ENCODE data around the gene FAM117B. TPM values are rescaled to one million over a fixed set of nuclear protein-coding genes. Genes with fewer than 3 reads are reported as not detected.

The FAM117B gene
- total RNA-seq, 1 donor from 2014 or later: 13.1 TPM

DNA sequence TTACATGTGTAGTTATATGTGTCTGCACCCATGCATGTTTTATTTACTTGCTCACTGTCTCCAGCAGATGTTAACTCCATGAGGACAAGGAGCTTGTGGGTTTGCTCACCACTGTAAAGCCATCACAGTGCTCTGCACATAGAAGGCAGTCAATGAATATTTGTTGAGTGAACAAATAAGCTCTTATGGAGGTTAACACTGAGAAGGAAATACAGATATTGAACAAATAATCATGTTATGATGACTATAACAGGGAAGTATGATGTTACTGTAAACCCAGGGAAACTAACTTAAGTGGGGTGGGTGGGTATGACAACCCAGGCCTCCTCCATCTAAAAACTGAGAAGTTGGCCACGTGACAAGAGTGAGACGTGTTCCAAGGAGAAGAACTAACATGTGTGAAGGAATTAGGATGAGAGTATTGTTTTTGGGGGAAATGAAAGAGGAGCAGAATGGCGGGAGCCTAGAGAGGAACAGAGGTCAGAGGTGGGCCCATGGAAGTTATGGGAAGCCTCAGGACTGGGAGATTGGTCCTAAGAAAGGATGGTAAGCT, 6.0 kb upstream of the FAM117B start:
- no peaks in the 10 kb centered on the region for H3K4me1 ChIP-seq
- H3K27me3 ChIP-seq (ENCODE audit: low read depth): no peaks in the 10 kb centered on the region
- ATAC-seq: peak in 1 of 2 donors; percentile 38
- no peak overlapping the region for H3K27ac ChIP-seq
- no peaks in the 10 kb centered on the region for H3K9me3 ChIP-seq
- no peaks in the 10 kb centered on the region for H3K36me3 ChIP-seq
- no peak for DNase-seq
- no peak overlapping the region for H3K4me3 ChIP-seq
- TF ChIP-seq, protein P1, sequence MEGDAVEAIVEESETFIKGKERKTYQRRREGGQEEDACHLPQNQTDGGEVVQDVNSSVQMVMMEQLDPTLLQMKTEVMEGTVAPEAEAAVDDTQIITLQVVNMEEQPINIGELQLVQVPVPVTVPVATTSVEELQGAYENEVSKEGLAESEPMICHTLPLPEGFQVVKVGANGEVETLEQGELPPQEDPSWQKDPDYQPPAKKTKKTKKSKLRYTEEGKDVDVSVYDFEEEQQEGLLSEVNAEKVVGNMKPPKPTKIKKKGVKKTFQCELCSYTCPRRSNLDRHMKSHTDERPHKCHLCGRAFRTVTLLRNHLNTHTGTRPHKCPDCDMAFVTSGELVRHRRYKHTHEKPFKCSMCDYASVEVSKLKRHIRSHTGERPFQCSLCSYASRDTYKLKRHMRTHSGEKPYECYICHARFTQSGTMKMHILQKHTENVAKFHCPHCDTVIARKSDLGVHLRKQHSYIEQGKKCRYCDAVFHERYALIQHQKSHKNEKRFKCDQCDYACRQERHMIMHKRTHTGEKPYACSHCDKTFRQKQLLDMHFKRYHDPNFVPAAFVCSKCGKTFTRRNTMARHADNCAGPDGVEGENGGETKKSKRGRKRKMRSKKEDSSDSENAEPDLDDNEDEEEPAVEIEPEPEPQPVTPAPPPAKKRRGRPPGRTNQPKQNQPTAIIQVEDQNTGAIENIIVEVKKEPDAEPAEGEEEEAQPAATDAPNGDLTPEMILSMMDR (IDR thresholded peaks at IDR 0.05): no peak
- intact Hi-C loops (cut with DNase I): no loop called here

- ATAC-seq: no peak
- Histone ChIP-seq H3K4me1 (peaks cover 16% of the 10 kb centered on the region), H3K27ac (no peak overlapping the region), H3K9me3 (no peaks in the 10 kb centered on the region), H3K36me3 (no peaks in the 10 kb centered on the region), H3K27me3 (ENCODE audit: low read depth) (no peaks in the 10 kb centered on the region), H3K4me3 (no peak overlapping the region)
- TF ChIP-seq, protein P1 (IDR thresholded peaks at IDR 0.05): no peak
- no peak for DNase-seq
- intact Hi-C loops (cut with DNase I): no loop called here
Measured at GRCh38 chr2:202632682-202633290, 2.0 kb upstream of the FAM117B start.

GRCh38 chr2:202633470-202633869, 1.3 kb upstream of the FAM117B start:
- no peaks in the 10 kb centered on the region for H3K27me3 ChIP-seq (ENCODE audit: low read depth)
- no peak for ATAC-seq
- H3K27ac ChIP-seq: no peak overlapping the region
- H3K4me3 ChIP-seq: no peak overlapping the region
- H3K9me3 ChIP-seq: no peaks in the 10 kb centered on the region
- TF ChIP-seq, protein P1 (IDR thresholded peaks at IDR 0.05): no peak
- DNase-seq: no peak
- H3K36me3 ChIP-seq: no peaks in the 10 kb centered on the region
- H3K4me1 ChIP-seq: peaks cover 23% of the 10 kb centered on the region
- intact Hi-C loops (cut with DNase I): no loop called here

- H3K4me3 ChIP-seq: peak overlapping the region; percentile 96
- TF ChIP-seq, protein P1 (IDR thresholded peaks at IDR 0.05): no peak
- no peaks in the 10 kb centered on the region for H3K27me3 ChIP-seq (ENCODE audit: low read depth)
- intact Hi-C loops (cut with DNase I): no loop called here
- no peaks in the 10 kb centered on the region for H3K36me3 ChIP-seq
- DNase-seq (peak; percentile 87), ATAC-seq (peak; percentile 83 to 86)
- peaks cover 27% of the 10 kb centered on the region for H3K4me1 ChIP-seq
- H3K27ac ChIP-seq: peak overlapping the region; percentile 95
- H3K9me3 ChIP-seq: no peaks in the 10 kb centered on the region
Measured at GRCh38 chr2:202635428-202636212, 851 bp downstream of the FAM117B start.

DNA sequence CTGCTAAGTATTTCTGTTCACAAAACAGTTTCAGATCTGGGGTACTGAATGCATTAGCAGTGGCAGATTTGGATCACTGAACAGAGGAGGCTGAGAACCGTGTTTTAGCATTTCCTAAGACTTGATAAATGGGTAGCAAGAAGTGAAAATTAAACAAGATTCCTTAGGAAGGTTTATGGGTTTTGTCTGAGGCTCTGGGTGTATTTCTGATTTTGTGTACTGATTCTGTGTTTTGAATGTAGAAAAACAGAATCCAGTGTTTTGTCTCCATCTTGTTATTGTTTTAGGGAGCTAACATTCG, 1.4 kb downstream of the FAM117B start:
- intact Hi-C loops (cut with DNase I): no loop called here
- no peak for DNase-seq
- TF ChIP-seq, protein P1 (IDR thresholded peaks at IDR 0.05): no peak

More for the DNA sequence above, 1.4 kb downstream of the FAM117B start:
- H3K4me3 ChIP-seq: peak overlapping the region; percentile 96
- no peaks in the 10 kb centered on the region for H3K27me3 ChIP-seq (ENCODE audit: low read depth)
- H3K36me3 ChIP-seq: no peaks in the 10 kb centered on the region
- H3K9me3 ChIP-seq: no peaks in the 10 kb centered on the region
- peaks cover 27% of the 10 kb centered on the region for H3K4me1 ChIP-seq
- peak overlapping the region; percentile 95 for H3K27ac ChIP-seq
- no peak for ATAC-seq

All from lower lobe of right lung (tissue), 2 donors.